Hepatocyte (in vitro differentiated cells): Measurements from ENCODE around the gene TMEM39B. TPM values are rescaled to one million over a fixed set of nuclear protein-coding genes. Genes with fewer than 3 reads are reported as not detected.
A peak's percentile ranks its signal among the peaks of the same experiment; 100 is the strongest.

Experiments
- DNase-seq: peaks from one replicate; pipeline ENCODE4 v3.0.0-alpha.2; 2016; ENCODE audit warnings: low spot score
- H2AFZ ChIP-seq: fragments of 200-600 bp; sonication (generic); 2 replicates; pipeline ENCODE4 v1.6.0; 2016; ENCODE audit warnings: antibody characterized with exemption, mild to moderate bottlenecking
- H3K27ac ChIP-seq: fragments of 200-600 bp; sonication (generic); 2 replicates; pipeline ENCODE4 v1.5.1; 2016; ENCODE audit warnings: mild to moderate bottlenecking
- H3K27me3 ChIP-seq: fragments of 200-600 bp; sonication (generic); 2 replicates; pipeline ENCODE4 v1.6.1; 2016
- H3K36me3 ChIP-seq: fragments of 200-600 bp; sonication (generic); replicated peaks from 2 replicates; pipeline ENCODE4 v1.5.1; 2016; ENCODE audit warnings: low read depth; ENCODE audit not compliant: insufficient read depth
- H3K4me1 ChIP-seq: fragments of 200-600 bp; sonication (generic); 2 replicates; pipeline ENCODE4 v1.5.1; 2016; ENCODE audit warnings: mild to moderate bottlenecking, moderate library complexity; ENCODE audit not compliant: insufficient read depth
- H3K4me2 ChIP-seq: fragments of 200-600 bp; sonication (generic); 2 replicates; pipeline ENCODE4 v1.6.0; 2016
- H3K4me3 ChIP-seq: fragments of 200-600 bp; sonication (generic); 2 replicates; pipeline ENCODE4 v1.5.1; 2016; ENCODE audit warnings: mild to moderate bottlenecking
- H3K79me2 ChIP-seq: fragments of 200-600 bp; sonication (generic); 2 replicates; pipeline ENCODE4 v1.6.0; 2017; ENCODE audit warnings: mild to moderate bottlenecking
- H3K9me2 ChIP-seq: fragments of 200-600 bp; sonication (generic); replicated peaks from 2 replicates; pipeline ENCODE4 v1.6.0; 2017; ENCODE audit warnings: mild to moderate bottlenecking; ENCODE audit not compliant: insufficient read depth
- H3K9me3 ChIP-seq: fragments of 200-600 bp; sonication (generic); 2 replicates; pipeline ENCODE4 v1.5.1; 2016; ENCODE audit warnings: low read depth, mild to moderate bottlenecking
- H4K20me1 ChIP-seq: fragments of 200-600 bp; sonication (generic); 2 replicates; pipeline ENCODE4 v1.6.0; 2016; ENCODE audit warnings: mild to moderate bottlenecking; ENCODE audit not compliant: insufficient read depth, poor library complexity, severe bottlenecking
- EZH2 ChIP-seq: fragments of 200-600 bp; sonication (generic); IDR thresholded peaks from 2 replicates; pipeline ENCODE4 v1.6.1; 2016; ENCODE audit warnings: antibody characterized with exemption, mild to moderate bottlenecking, borderline replicate concordance
- EZH2phosphoT487 ChIP-seq: fragments of 200-600 bp; sonication (generic); IDR thresholded peaks from one replicate; pipeline ENCODE4 v1.6.1; 2018; ENCODE audit warnings: antibody characterized with exemption, mild to moderate bottlenecking, low read depth, moderate library complexity; ENCODE audit not compliant: unreplicated experiment, severe bottlenecking
- WGBS: methylation state at CpG from one replicate; pipeline ENCODE4 v1.1.6; 2016; ENCODE audit warnings: low lambda C conversion rate; ENCODE audit errors: missing lambda C conversion rate; 5-methylcytosine and 5-hydroxymethylcytosine counted together
- polyA plus RNA-seq: library from polyadenylated mRNA; unstranded; fragments of >200 nt; fragmentation: Nextera tagmentation; extraction: Ambion mirVana; gene quantifications from 2 replicates; pipeline ENCODE4 v1.2.1, GENCODE V29; 2016
- total RNA-seq: library from RNA; depleted of rRNA; stranded (reverse); fragments of >200 nt; gene quantifications from 2 replicates; pipeline ENCODE4 v1.2.3, GENCODE V29; 2014
- TF ChIP-seq, protein P1 (sequence below): fragments of 200-600 bp; sonication (generic); IDR thresholded peaks from 2 replicates; pipeline ENCODE4 v1.5.1; 2016; ENCODE audit warnings: antibody characterized with exemption, mild to moderate bottlenecking; ENCODE audit not compliant: poor library complexity

Gene TMEM39B
- total and polyA plus RNA-seq, 2 experiments from 2014 or later: 3.9 to 5.1 TPM

DNA sequence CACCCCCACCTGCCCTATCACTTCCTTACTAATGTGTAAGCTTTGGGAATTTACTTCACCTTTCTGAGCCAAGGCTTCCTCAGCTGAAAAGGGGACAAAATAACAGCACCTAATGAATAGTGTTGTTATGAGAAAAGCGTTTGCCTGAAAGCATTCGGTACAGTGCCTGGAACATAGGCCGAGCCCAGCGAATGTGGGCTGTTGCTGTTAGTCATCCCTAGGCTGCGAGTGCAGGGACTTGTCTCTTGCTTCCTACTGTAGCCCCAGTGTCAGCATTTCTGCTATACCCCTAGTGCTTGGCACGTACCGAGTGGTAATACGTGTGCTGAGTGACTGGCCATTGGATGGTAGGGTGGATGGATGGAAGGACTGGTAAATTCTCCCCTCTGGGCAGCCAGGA, 18.4 kb downstream of the TMEM39B start:
- no peaks in the 10 kb centered on the region for H3K79me2 ChIP-seq
- H3K9me3 ChIP-seq: no peaks in the 10 kb centered on the region
- no peak overlapping the region for H3K27ac ChIP-seq
- no peaks in the 10 kb centered on the region for H3K4me1 ChIP-seq
- no peaks in the 10 kb centered on the region for H3K27me3 ChIP-seq
- H3K4me3 ChIP-seq: no peak overlapping the region
- H2AFZ ChIP-seq: no peak overlapping the region
- H3K9me2 ChIP-seq: no peaks in the 10 kb centered on the region
- TF ChIP-seq EZH2phosphoT487: no peak
- TF ChIP-seq EZH2: no peak
- TF ChIP-seq, protein P1, sequence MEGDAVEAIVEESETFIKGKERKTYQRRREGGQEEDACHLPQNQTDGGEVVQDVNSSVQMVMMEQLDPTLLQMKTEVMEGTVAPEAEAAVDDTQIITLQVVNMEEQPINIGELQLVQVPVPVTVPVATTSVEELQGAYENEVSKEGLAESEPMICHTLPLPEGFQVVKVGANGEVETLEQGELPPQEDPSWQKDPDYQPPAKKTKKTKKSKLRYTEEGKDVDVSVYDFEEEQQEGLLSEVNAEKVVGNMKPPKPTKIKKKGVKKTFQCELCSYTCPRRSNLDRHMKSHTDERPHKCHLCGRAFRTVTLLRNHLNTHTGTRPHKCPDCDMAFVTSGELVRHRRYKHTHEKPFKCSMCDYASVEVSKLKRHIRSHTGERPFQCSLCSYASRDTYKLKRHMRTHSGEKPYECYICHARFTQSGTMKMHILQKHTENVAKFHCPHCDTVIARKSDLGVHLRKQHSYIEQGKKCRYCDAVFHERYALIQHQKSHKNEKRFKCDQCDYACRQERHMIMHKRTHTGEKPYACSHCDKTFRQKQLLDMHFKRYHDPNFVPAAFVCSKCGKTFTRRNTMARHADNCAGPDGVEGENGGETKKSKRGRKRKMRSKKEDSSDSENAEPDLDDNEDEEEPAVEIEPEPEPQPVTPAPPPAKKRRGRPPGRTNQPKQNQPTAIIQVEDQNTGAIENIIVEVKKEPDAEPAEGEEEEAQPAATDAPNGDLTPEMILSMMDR: no peak
- H3K4me2 ChIP-seq: no peak overlapping the region
- no peaks in the 10 kb centered on the region for H3K36me3 ChIP-seq
- H4K20me1 ChIP-seq: no peaks in the 10 kb centered on the region
- no peak for DNase-seq
- 98% methylated on average over 8 of the region's 8 CpGs for WGBS

DNA sequence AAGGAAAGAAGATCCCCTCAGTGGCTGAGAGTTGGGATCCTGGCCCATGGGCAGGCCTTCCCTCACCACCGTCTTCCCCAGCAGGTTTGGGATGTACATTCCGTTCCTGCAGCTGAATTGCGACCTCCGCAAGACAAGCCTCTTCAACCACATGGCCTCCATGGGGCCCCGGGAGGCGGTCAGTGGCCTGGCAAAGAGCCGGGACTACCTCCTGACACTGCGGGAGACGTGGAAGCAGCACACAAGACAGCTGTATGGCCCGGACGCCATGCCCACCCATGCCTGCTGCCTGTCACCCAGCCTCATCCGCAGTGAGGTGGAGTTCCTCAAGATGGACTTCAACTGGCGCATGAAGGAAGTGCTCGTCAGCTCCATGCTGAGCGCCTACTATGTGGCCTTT, 18.9 kb downstream of the TMEM39B start:
- H3K9me2 ChIP-seq: no peaks in the 10 kb centered on the region
- WGBS: 95% methylated on average over 15 of the region's 15 CpGs
- no peaks in the 10 kb centered on the region for H3K4me1 ChIP-seq
- no peak overlapping the region for H3K27ac ChIP-seq
- H3K9me3 ChIP-seq: no peaks in the 10 kb centered on the region
- no peaks in the 10 kb centered on the region for H3K27me3 ChIP-seq
- H4K20me1 ChIP-seq: no peaks in the 10 kb centered on the region
- no peak overlapping the region for H3K4me2 ChIP-seq
- H2AFZ ChIP-seq: no peak overlapping the region
- H3K4me3 ChIP-seq: no peak overlapping the region
- TF ChIP-seq, protein P1: no peak
- TF ChIP-seq EZH2phosphoT487 (no peak), EZH2 (no peak)
- H3K36me3 ChIP-seq: no peaks in the 10 kb centered on the region
- no peaks in the 10 kb centered on the region for H3K79me2 ChIP-seq
- no peak for DNase-seq

DNA sequence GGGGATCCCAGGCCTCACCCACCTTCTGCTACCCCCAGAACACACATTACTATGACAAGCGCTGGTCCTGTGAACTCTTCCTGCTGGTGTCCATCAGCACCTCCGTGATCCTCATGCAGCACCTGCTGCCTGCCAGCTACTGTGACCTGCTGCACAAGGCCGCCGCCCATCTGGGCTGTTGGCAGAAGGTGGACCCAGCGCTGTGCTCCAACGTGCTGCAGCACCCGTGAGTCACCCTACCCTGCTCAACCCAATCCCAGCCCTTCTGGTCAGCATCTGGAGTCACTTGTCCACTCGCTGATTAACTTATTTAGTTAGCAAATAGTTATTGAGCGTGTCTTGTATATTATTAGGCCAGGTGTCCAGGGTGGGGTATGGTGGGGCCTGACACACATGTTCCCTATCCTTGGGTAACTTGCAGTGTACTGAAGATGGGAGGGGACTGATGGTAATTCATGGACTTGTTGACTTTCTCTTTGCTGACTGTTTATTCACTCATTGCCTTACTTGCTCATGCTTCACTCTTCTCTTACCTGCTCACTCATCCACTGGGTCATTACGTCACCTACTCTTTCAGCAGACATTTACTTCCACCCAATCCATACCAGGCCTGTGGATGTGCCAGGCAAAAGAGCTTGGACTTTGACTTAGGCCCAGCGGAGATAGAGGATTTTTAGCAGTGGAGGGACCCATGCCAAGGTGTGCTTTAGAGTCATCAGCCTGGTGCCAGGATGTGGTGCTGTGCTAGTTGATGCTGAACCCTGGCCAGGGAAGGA, 22.2 kb downstream of the TMEM39B start:
- Histone ChIP-seq H4K20me1 (no peaks in the 10 kb centered on the region), H2AFZ (no peak overlapping the region), H3K36me3 (no peaks in the 10 kb centered on the region), H3K27ac (peak overlapping the region; percentile 68), H3K27me3 (no peaks in the 10 kb centered on the region), H3K9me3 (no peaks in the 10 kb centered on the region), H3K4me1 (no peaks in the 10 kb centered on the region), H3K4me3 (no peak overlapping the region), H3K4me2 (no peak overlapping the region), H3K9me2 (no peaks in the 10 kb centered on the region), H3K79me2 (no peaks in the 10 kb centered on the region)
- DNase-seq: peak; percentile 56
- WGBS: 84% methylated on average over 11 of the region's 11 CpGs
- TF ChIP-seq EZH2phosphoT487 (no peak), EZH2 (no peak)
- TF ChIP-seq, protein P1: no peak
